ENCODE data around the gene MAST4. TPM values are rescaled to one million over a fixed set of nuclear protein-coding genes. Genes with fewer than 3 reads are reported as not detected.

The MAST4 gene
- total RNA-seq, 1 donor from 2014 or later, result 19.1 TPM

DNA sequence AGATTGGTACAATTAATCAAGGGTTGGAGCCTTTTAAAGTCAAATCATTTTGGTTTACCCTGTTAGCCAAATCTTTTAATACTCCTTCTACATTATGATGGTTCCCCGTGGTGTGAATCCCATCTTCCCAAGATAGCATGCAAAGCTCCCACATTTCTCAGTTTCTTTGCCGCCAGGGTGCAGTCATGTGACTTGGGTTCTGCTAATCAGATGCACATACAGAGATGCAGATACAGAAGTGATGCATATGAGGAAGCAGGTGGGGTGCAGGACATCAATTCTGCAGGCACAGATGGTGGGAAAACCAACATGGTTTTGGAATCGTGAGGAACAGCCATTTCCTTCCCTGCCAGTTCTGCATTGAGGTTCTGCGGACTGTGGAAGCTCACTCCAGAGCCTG lies 8.4 kb upstream of the MAST4 start:
- no peaks in the 10 kb centered on the region for H3K36me3 ChIP-seq (ENCODE audit: control insufficient read depth, insufficient read depth, low read length)
- no peaks in the 10 kb centered on the region for H3K27me3 ChIP-seq (ENCODE audit: control insufficient read depth, insufficient read depth, low read length)
- TF ChIP-seq, protein P1, sequence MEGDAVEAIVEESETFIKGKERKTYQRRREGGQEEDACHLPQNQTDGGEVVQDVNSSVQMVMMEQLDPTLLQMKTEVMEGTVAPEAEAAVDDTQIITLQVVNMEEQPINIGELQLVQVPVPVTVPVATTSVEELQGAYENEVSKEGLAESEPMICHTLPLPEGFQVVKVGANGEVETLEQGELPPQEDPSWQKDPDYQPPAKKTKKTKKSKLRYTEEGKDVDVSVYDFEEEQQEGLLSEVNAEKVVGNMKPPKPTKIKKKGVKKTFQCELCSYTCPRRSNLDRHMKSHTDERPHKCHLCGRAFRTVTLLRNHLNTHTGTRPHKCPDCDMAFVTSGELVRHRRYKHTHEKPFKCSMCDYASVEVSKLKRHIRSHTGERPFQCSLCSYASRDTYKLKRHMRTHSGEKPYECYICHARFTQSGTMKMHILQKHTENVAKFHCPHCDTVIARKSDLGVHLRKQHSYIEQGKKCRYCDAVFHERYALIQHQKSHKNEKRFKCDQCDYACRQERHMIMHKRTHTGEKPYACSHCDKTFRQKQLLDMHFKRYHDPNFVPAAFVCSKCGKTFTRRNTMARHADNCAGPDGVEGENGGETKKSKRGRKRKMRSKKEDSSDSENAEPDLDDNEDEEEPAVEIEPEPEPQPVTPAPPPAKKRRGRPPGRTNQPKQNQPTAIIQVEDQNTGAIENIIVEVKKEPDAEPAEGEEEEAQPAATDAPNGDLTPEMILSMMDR (IDR thresholded peaks at IDR 0.05; ENCODE audit: insufficient read depth, low read length, poor library complexity, severe bottlenecking), result no peak
- no peak for DNase-seq (ENCODE audit: low read depth)
- H3K4me3 ChIP-seq (ENCODE audit: low read depth, low read length), result no peak overlapping the region

DNA sequence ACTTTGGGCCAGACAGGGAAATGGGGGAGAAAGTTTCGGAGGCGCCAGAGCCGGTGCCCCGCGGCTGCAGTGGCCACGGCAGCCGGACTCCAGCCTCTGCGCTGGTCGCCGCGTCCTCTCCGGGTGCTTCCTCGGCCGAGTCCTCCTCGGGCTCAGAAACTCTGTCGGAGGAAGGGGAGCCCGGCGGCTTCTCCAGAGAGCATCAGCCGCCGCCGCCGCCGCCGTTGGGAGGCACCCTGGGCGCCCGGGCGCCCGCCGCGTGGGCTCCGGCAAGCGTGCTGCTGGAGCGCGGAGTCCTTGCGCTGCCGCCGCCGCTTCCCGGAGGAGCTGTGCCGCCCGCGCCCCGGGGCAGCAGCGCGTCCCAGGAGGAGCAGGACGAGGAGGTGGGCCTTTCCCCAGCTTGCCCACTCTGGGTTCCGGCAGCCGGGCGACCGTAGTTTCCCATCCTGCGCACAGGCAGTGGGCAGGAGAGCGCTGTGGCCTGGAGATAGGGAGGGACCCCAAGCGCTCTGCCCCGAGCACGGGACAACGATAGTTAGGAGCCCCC lies 516 bp downstream of the MAST4 start:
- Histone ChIP-seq H3K36me3 (ENCODE audit: control insufficient read depth, insufficient read depth, low read length) (no peaks in the 10 kb centered on the region), H3K27me3 (ENCODE audit: control insufficient read depth, insufficient read depth, low read length) (peaks cover 36% of the 10 kb centered on the region), H3K4me3 (ENCODE audit: low read depth, low read length) (peak overlapping the region; percentile 56)
- no peak for DNase-seq (ENCODE audit: low read depth)
- TF ChIP-seq, protein P1 (IDR thresholded peaks at IDR 0.05; ENCODE audit: insufficient read depth, low read length, poor library complexity, severe bottlenecking), result no peak

DNA sequence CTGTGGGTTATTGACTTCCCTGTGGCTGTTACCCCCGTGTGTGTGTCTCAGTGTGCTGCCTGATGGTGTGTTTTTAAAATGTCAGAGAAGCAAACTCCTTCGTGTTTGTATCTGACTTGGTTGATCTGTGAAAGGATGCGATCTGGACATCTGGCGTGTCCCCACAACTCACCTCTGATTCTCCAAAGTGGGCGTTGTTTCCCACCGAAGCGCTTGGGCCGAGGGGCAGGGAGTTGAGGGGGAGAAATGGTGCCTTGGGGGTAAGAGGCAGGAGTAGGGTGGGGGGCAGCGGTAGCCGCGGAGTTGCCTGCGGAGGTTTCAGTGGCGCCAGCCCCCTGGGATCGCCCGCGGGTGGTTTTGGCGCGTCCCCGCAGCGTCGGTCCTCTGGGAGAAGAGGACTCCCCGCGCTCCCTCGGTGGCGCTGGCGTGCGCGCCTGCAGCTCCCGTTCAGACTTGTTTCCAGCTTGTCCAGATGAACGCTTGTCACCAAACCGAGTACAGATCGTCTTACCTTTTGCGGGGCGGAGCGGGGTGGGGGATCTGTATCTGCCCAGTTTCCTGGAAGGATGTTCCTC lies 1.1 kb downstream of the MAST4 start:
- DNase-seq (ENCODE audit: low read depth), result no peak
- Histone ChIP-seq H3K36me3 (ENCODE audit: control insufficient read depth, insufficient read depth, low read length) (no peaks in the 10 kb centered on the region), H3K4me3 (ENCODE audit: low read depth, low read length) (peak overlapping the region; percentile 56), H3K27me3 (ENCODE audit: control insufficient read depth, insufficient read depth, low read length) (peaks cover 36% of the 10 kb centered on the region)
- TF ChIP-seq, protein P1 (IDR thresholded peaks at IDR 0.05; ENCODE audit: insufficient read depth, low read length, poor library complexity, severe bottlenecking), result no peak

DNA sequence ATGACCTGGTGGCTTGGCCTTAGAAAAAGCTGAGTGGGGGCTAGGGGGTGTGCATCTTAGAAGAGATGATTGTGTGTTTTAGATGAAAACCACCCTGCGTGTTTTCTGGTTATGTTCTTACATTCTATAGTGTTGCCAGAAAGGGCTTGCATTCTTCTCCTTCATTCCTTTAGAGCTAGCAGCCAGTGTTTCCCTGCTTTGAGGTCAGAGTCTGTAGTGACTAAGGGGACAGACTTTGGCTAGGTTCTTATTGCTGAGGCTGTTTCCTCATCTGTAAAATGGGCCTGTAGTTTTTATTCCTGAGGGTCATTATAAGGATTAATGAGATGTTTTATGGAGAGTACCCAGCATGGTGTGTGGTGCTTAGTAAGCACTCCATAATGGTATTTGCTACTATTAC lies 6.4 kb downstream of the MAST4 start:
- TF ChIP-seq, protein P1 (IDR thresholded peaks at IDR 0.05; ENCODE audit: insufficient read depth, low read length, poor library complexity, severe bottlenecking), result no peak
- DNase-seq (ENCODE audit: low read depth), result no peak
- no peak overlapping the region for H3K4me3 ChIP-seq (ENCODE audit: low read depth, low read length)
- no peaks in the 10 kb centered on the region for H3K36me3 ChIP-seq (ENCODE audit: control insufficient read depth, insufficient read depth, low read length)
- peaks cover 13% of the 10 kb centered on the region for H3K27me3 ChIP-seq (ENCODE audit: control insufficient read depth, insufficient read depth, low read length)

DNA sequence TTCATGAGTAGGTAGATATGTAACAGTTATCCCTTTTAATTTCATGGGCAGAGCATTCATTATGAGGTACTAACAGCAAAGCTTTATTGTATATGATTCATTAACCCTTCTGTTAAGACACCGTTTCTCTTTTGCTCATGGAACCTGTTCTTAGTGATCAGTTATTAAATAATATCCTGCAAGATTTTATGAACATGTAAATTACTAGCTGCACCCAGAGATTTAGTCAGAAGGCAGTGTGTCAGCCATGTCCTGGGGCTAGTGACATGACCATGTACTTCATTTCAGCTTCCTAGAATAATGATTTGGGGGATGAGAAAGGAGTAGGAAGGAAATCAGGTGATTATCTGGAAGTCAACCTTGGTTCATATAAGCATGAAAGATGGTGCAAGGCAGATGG lies 7.0 kb downstream of the MAST4 start:
- Histone ChIP-seq H3K36me3 (ENCODE audit: control insufficient read depth, insufficient read depth, low read length) (no peaks in the 10 kb centered on the region), H3K4me3 (ENCODE audit: low read depth, low read length) (no peak overlapping the region), H3K27me3 (ENCODE audit: control insufficient read depth, insufficient read depth, low read length) (peaks cover 8% of the 10 kb centered on the region)
- no peak for DNase-seq (ENCODE audit: low read depth)
- TF ChIP-seq, protein P1 (IDR thresholded peaks at IDR 0.05; ENCODE audit: insufficient read depth, low read length, poor library complexity, severe bottlenecking), result no peak

DNA sequence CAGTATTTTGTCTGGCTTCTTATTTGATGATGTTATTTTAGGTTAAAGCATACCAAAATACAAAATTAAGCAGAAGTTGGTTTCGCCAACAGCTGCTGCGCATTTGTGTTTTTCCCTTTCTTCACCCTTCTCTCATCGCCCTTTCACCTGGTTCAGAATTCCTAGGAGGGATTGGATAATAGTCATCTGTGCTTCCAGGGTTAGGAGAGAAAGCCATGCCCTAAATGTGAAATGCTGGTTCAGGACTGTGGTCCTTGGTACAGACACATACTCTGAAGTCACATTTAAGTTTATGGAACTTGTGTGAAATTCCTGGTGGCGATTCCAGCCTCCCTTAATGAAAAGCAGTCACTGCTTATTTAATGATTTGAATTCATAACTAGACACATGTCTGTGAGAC lies 7.7 kb downstream of the MAST4 start:
- Histone ChIP-seq H3K4me3 (ENCODE audit: low read depth, low read length) (no peak overlapping the region), H3K36me3 (ENCODE audit: control insufficient read depth, insufficient read depth, low read length) (no peaks in the 10 kb centered on the region), H3K27me3 (ENCODE audit: control insufficient read depth, insufficient read depth, low read length) (peaks cover 3% of the 10 kb centered on the region)
- no peak for DNase-seq (ENCODE audit: low read depth)
- TF ChIP-seq, protein P1 (IDR thresholded peaks at IDR 0.05; ENCODE audit: insufficient read depth, low read length, poor library complexity, severe bottlenecking), result no peak

Data from kidney epithelial cell (primary cell).